Ovary (tissue), 9 donors: ENCODE results near the gene CCDC97. TPM values are rescaled to one million over a fixed set of nuclear protein-coding genes. Genes with fewer than 3 reads are reported as not detected.
A peak's percentile ranks its signal among the peaks of the same experiment; 100 is the strongest.

Experiments used
- DNase-seq, 5 donors: peaks; one replicate each; pipeline ENCODE4 v3.0.0-alpha.2; 2019 to 2020
- H3K27ac ChIP-seq, 2 donors: fragments of 200-600 bp; one replicate each; pipeline versions ENCODE4 v1.5.1 to v1.8.0; 2019 to 2022
- H3K27me3 ChIP-seq: fragments of 200-600 bp; one replicate; pipeline ENCODE4 v1.8.0; 2022
- H3K36me3 ChIP-seq: fragments of 200-600 bp; sonication (generic); one replicate; pipeline ENCODE4 v1.5.1; 2019
- H3K4me1 ChIP-seq: one replicate; pipeline ENCODE4 v1.8.1; 2013; ENCODE audit warnings: mild to moderate bottlenecking, moderate library complexity; ENCODE audit not compliant: insufficient read depth
- H3K4me3 ChIP-seq: fragments of 200-600 bp; sonication (generic); one replicate; pipeline ENCODE4 v1.5.1; 2017
- H3K9me3 ChIP-seq, 2 donors: fragments of 200-600 bp in 1 of 2; sonication (generic) in 1 of 2; one replicate each; pipeline versions ENCODE4 v1.5.1 to v1.8.1; 2013 to 2019; ENCODE audit warnings: mild to moderate bottlenecking in 1 of 2, moderate library complexity in 1 of 2
- EP300 ChIP-seq: sonication (generic); formaldehyde crosslinking; IDR thresholded peaks from one replicate; pipeline ENCODE4 v1.6.1; 2017; ENCODE audit warnings: antibody characterized with exemption
- POLR2A ChIP-seq: fragments of 450-650 bp; IDR thresholded peaks from one replicate; pipeline ENCODE4 v1.6.1; 2017; ENCODE audit warnings: antibody characterized with exemption, mild to moderate bottlenecking, moderate library complexity
- WGBS, 3 donors: extraction: QIAGEN DNeasy Blood & Tissue Kit in 1 of 3; methylation state at CpG; one replicate each; pipeline versions ENCODE4 v1.1.5 to v1.1.7; 2013 to 2017; 5-methylcytosine and 5-hydroxymethylcytosine counted together
- intact Hi-C, 4 donors: fragments of 100-400 bp; cut with DNase I; formaldehyde crosslinking; loops; one replicate each; pipeline versions ENCODE4 v1.11.0 to v1.15.1; 2022 to 2023
- polyA plus RNA-seq, 2 donors: library from polyadenylated mRNA; stranded (reverse); fragments of 200-250 nt in 1 of 2; fragments of 350-450 nt in 1 of 2; fragmentation: Illumina TruSeq in 1 of 2; extraction: RNeasy Lipid Tissue Mini Kit (QIAGEN cat#74804) in 1 of 2; gene quantifications; one replicate each; pipeline ENCODE4 v1.2.3, GENCODE V29; 2013 to 2014
- total RNA-seq, 7 donors: library from RNA; depleted of rRNA in 2 of 7; stranded (reverse); fragments of >200 nt in 2 of 7; fragmentation: NEBNext Ultra II Directional in 3 of 7; extraction: Animal tissue kit (Norgen Biotek cat#: 25700) in 3 of 7; gene quantifications; one replicate each; pipeline versions ENCODE4 v1.1.0 to v1.2.4, GENCODE V29; 2016 to 2023
- TF ChIP-seq, protein P1 (sequence below), 3 donors: fragments of 450-650 bp in 2 of 3; fragments of 200-600 bp in 1 of 3; IDR thresholded peaks; one replicate each; pipeline versions ENCODE4 v1.5.1 to v1.8.0; 2016 to 2022; ENCODE audit warnings: antibody characterized with exemption in 3 of 3, mild to moderate bottlenecking in 1 of 3
- donor health status: DM: no; HTN: no; CAD: no; lungs with moderate emphysema.
- donor health status: DM: no; HTN: no; CAD: no.
- donor health status: Bipolar disorder and iron deficiency.
- donor health status: DM: yes; HTN: yes; CAD: no.
- donor health status: DM: no; HTN: no; CAD: no.
- donor health status: DM: yes; HTN: yes; CAD: no.

The CCDC97 gene
- total and polyA plus RNA-seq, 9 donors, result 12.8 to 46.1 (median 29.5) TPM

DNA sequence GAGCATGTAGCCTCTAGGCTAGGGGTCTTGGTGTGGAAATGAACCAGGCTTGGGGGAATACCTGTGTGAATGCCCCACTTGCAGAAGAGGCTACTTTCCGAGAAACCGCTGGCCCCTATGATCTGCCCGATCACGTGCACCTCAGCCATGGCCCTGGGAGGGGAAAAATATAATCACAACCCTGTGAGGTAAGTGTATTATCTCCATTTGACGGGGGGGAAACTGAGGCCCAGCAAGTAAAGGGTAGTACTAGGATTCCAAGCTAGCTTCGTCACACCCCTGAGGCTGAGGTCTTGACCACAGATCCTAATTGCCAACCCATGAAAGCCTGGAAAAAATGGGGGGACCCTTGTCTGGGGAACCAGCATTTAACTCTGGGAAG, 53.4 kb downstream of the CCDC97 start:
- no peak for TF ChIP-seq POLR2A
- H3K4me3 ChIP-seq, result peak overlapping the region; percentile 79
- DNase-seq, result no peak
- no peaks in the 10 kb centered on the region for H3K36me3 ChIP-seq
- H3K27me3 ChIP-seq, result no peaks in the 10 kb centered on the region
- intact Hi-C loops, result no loop called here
- WGBS, 3 donors, result 37 to 49% (median 38%) methylated on average over 6 of the region's 6 CpGs
- H3K27ac ChIP-seq, result peak overlapping the region; percentile 74 to 99
- H3K4me1 ChIP-seq, result peaks cover 8% of the 10 kb centered on the region
- no peaks in the 10 kb centered on the region for H3K9me3 ChIP-seq

DNA sequence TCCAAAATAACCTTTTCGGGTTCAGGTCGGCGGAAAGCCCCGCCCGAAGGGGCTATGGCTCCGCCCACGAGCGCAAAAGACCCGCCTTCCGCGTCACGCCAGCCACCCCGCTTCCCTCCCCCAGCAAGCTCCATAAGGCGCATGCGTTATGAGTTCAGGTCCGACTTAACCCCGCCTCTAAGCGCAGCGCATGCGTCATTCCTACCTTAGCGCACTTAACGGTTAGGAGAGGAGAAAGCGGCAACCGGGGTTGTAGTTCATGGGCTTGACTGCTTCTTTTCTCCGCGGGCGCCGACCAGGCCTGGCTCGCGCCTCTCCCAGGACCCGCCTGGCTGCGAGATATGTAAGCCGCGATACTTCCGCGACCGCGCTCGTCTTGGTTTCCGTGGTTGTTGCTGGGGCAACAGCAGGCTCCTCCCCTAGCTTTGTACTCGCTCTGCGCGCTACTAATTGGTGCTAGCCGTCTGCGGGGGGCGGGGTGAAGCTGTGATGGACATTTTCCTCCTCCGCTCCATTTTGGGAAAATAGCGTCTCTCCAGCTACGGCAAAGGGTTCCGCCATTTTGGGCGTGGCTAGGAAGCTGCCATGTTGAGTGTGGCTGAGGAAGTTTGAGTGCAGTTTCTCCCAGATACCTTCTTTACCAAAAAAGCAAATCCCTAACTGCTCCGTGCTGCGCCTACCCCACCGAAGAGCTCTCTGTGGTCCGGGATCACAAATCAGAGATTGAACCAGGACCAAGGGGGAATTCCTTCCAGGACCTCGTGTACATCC, 54.0 kb downstream of the CCDC97 start, which contains the start of gene B9D2:
TSS of gene B9D2 (minus strand) at position 397 of the 771 bp plus-strand sequence. CDS start 630 bp downstream, outside the sequence.
- peaks cover 8% of the 10 kb centered on the region for H3K4me1 ChIP-seq
- no peaks in the 10 kb centered on the region for H3K9me3 ChIP-seq
- WGBS, 3 donors, result 0 to 1% (median 0%) methylated on average over 53 to 56 of the region's 56 CpGs
- no peaks in the 10 kb centered on the region for H3K36me3 ChIP-seq
- intact Hi-C loops, result no loop called here
- no peaks in the 10 kb centered on the region for H3K27me3 ChIP-seq
- H3K4me3 ChIP-seq, result peak within 1 kb of the TSS; percentile 79
- TF ChIP-seq, protein P1, sequence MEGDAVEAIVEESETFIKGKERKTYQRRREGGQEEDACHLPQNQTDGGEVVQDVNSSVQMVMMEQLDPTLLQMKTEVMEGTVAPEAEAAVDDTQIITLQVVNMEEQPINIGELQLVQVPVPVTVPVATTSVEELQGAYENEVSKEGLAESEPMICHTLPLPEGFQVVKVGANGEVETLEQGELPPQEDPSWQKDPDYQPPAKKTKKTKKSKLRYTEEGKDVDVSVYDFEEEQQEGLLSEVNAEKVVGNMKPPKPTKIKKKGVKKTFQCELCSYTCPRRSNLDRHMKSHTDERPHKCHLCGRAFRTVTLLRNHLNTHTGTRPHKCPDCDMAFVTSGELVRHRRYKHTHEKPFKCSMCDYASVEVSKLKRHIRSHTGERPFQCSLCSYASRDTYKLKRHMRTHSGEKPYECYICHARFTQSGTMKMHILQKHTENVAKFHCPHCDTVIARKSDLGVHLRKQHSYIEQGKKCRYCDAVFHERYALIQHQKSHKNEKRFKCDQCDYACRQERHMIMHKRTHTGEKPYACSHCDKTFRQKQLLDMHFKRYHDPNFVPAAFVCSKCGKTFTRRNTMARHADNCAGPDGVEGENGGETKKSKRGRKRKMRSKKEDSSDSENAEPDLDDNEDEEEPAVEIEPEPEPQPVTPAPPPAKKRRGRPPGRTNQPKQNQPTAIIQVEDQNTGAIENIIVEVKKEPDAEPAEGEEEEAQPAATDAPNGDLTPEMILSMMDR (IDR thresholded peaks at IDR 0.05), result no peak
- peak; percentile 87 for TF ChIP-seq POLR2A
- TF ChIP-seq EP300, result no peak
- peak; percentile 97 to 99 (median 98) for DNase-seq
- H3K27ac ChIP-seq, result peak within 1 kb of the TSS; percentile 74 to 99

DNA sequence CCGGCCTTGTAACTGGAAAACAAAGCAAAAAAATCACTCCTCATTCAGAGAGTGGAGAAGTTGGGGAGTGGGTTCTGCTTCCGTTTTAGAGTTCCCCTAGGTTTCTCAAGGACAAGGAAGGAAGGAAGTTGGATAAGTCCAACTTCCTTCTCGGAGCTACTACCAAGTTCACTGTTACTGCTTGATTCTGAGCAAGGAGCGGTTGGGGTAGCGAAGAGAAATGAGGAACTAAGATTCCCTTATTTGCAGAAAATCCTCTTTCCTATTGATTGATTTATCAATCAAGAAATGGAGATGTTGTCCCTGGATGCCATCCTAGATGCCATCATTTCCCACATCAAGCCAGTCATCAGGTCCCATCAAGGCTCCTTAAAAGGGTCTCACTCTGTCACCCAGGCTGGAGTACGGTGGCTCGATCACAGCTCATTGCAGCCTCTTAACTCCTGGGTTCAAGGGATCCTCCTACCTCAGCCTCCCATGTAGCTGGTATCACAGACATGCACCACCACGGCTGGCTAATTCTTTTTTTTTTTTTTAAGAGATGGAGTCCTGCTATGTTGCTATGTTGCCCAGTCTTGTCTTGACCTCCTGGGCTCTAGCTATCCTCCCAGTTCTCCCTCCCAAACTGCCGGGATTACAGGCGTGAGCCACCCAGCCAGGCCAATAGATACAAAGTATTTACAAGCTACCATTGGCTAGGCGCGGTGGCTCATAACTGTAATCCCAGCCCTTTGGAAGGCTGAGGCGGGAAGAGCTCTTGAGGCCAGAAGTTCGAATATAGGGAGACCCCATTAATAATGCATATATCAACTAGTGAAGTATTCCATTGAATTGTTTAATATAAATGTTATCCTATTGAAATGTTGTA, 54.8 kb downstream of the CCDC97 start:
- DNase-seq, result no peak
- H3K27me3 ChIP-seq, result no peaks in the 10 kb centered on the region
- no peaks in the 10 kb centered on the region for H3K9me3 ChIP-seq
- H3K4me1 ChIP-seq, result peaks cover 8% of the 10 kb centered on the region
- H3K4me3 ChIP-seq, result peak overlapping the region; percentile 79
- WGBS, 3 donors, result 68 to 74% (median 68%) methylated on average over 14 of the region's 14 CpGs
- peak overlapping the region; percentile 74 to 99 for H3K27ac ChIP-seq
- intact Hi-C loops, result no loop called here
- H3K36me3 ChIP-seq, result no peaks in the 10 kb centered on the region
- TF ChIP-seq EP300 (no peak), POLR2A (no peak)
- TF ChIP-seq, protein P1 (IDR thresholded peaks at IDR 0.05), result no peak

DNA sequence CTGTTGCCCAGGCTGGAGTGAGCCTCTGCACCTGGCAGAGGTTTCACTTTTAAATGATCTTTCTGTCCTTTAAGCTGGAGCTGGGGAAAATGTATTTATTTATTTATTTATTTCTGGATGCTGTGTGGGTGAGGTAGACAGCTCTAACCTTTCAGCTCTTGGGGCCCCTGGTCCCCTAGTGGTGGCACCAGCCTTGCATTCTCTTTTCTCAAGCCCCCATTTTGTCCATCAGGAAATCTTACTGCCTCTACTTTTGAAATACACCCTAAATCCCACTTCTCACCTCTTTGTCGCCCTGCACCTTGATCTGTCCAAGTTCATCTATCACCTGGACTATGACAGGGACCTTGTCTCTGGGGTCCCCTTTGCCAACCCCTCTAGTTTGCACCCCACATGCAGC, 56.1 kb downstream of the CCDC97 start:
- no peak overlapping the region for H3K27ac ChIP-seq
- no peak for DNase-seq
- no peaks in the 10 kb centered on the region for H3K9me3 ChIP-seq
- WGBS, 3 donors, result 93 to 96% (median 94%) methylated on average over 1 of the region's 1 CpG
- intact Hi-C loops, result no loop called here
- H3K4me3 ChIP-seq, result no peak overlapping the region
- H3K27me3 ChIP-seq, result no peaks in the 10 kb centered on the region
- H3K36me3 ChIP-seq, result no peaks in the 10 kb centered on the region
- H3K4me1 ChIP-seq, result peaks cover 8% of the 10 kb centered on the region
- TF ChIP-seq EP300 (no peak), POLR2A (no peak)
- TF ChIP-seq, protein P1 (IDR thresholded peaks at IDR 0.05), result no peak
